ENCODE results near the gene PPID. TPM values are rescaled to one million over a fixed set of nuclear protein-coding genes. Genes with fewer than 3 reads are reported as not detected.

PPID gene
- total and polyA plus RNA-seq, 2 of the 13 experiments (the other 11 are each of a cell fraction or from before 2014, with no cell fraction given) = 15.4 to 63.4 TPM

DNA sequence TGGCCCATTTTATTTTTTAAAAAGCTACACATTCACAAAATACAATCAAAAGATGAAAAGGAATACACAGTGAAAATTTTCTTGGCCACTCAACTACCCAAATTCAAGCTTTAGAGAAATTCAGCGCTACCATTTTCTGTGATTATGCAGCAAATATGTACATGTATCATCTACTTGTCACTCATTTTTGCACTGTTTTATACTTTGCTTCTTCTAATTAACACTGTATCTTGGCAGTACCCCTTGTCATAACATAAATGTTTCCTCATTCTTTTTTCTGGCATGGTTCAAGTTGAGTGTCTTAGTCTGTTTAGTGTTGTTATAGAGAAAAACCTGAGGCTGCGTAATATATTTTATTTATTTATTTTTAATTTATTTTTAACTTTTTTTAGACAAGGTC is 15.7 kb upstream of the PPID start:
- ChIA-PET POLR2A (no interaction called here), CTCF (ENCODE audit: low intra/inter-chr PET ratio, low total read pairs) (no interaction called here)
- H4K20me1 ChIP-seq (ENCODE audit: insufficient read depth, low read length) = no peaks in the 10 kb centered on the region
- ATAC-seq (no peak), DNase-seq (ENCODE audit: low spot score) (no peak), FAIRE-seq (no peak)
- no peaks in the 10 kb centered on the region for H3K4me1 ChIP-seq (ENCODE audit: insufficient read depth, low read length)
- H3K9ac ChIP-seq (ENCODE audit: insufficient read depth, low read depth, low read length) = no peak overlapping the region
- in situ Hi-C loops (cut with HindIII; ENCODE audit: extremely low pct_ligation_motif_present, low pct_unique_long_range_greater_than_20kb) = loop anchor here (10.0 to 25.0 kb wide), 2 partner anchors 273 to 446 kb away; no protein-coding TSS in a partner anchor
- H3K9me3 ChIP-seq (ENCODE audit: low read length) = no peaks in the 10 kb centered on the region
- no TSS peak for BruUV-seq (replicated peaks)
- TF ChIP-seq, protein P1, sequence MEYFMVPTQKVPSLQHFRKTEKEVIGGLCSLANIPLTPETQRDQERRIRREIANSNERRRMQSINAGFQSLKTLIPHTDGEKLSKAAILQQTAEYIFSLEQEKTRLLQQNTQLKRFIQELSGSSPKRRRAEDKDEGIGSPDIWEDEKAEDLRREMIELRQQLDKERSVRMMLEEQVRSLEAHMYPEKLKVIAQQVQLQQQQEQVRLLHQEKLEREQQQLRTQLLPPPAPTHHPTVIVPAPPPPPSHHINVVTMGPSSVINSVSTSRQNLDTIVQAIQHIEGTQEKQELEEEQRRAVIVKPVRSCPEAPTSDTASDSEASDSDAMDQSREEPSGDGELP (IDR thresholded peaks at IDR 0.05; ENCODE audit: borderline replicate concordance, low read depth) = no peak
- TF ChIP-seq AGO2 (optimal IDR thresholded peaks at IDR 0.05; ENCODE audit: low read depth, low read length) (no peak), HES4 (CRISPR knock-in tag; IDR thresholded peaks at IDR 0.05; ENCODE audit: borderline replicate concordance) (no peak)
- H3K27me3 ChIP-seq (ENCODE audit: control insufficient read depth in 1 of 2, insufficient read depth in 2 of 2, low read length in 2 of 2) = no peaks in the 10 kb centered on the region
- WGBS (ENCODE audit: low lambda C conversion rate) = 72% methylated on average over 2 of the region's 2 CpGs
- no peaks in the 10 kb centered on the region for H3K36me3 ChIP-seq (replicated peaks in 1 of 2; ENCODE audit: control insufficient read depth in 1 of 2, insufficient read depth in 2 of 2, low read length in 2 of 2)
- no peak overlapping the region for H3K4me3 ChIP-seq (replicated peaks in 1 of 3; ENCODE audit: insufficient read depth in 1 of 3, low read depth in 2 of 3, low read length in 3 of 3)
- H3K79me2 ChIP-seq (ENCODE audit: insufficient read depth, low read length) = no peaks in the 10 kb centered on the region
- no peak overlapping the region for H3K27ac ChIP-seq (ENCODE audit: extremely low read length, insufficient read depth, low read length)
- no peak overlapping the region for H2AFZ ChIP-seq (ENCODE audit: low read length)
- intact Hi-C loops (cut with micrococcal nuclease; ENCODE audit: unreplicated experiment) = no loop called here
- no peak overlapping the region for H3K4me2 ChIP-seq (ENCODE audit: low read depth, low read length)

DNA sequence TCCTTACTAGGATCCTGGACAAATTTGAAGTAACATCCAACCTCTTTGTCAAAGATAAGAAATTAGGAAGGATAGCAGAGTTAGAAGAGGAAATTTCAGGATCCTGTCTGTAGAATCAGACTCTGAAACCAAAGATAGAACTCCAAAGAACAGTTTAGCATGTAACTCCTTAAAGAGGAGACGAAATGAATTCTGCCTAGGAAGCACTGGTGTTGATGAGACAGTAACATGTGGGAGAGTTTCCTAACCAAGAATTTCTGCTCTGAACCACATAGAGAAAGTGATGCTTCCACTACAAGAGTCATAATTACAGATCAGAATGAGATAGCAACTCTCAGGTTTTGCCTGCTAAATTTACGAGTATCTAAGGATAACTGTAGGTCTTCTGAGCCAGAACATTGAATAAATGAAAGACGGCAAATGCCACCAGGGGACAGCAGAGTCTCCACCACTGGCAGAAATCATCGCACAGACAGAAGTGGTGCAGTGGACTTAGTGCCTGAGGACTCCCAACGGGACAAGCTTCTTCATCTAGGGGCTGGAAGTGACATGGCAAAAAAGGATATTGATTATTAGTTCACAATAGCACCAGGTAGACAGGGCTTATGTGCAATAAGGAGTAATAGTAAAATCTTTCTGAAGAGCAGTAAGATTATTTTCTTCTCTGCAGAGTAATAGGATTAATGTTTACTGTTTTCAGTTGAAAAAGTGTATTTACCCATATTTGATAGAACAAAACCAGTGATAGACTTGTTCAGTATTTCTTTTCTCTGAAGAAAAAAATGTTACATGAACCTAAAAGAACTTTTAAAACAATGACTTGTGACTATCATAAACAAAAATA is 6.7 kb upstream of the PPID start:
- ChIA-PET POLR2A (no interaction called here), CTCF (ENCODE audit: low intra/inter-chr PET ratio, low total read pairs) (interaction anchor here (0.7 to 2.8 kb wide), 5 partner anchors 121 to 473 kb away, joined by 3 to 30 read pairs (median 5); no protein-coding TSS in a partner anchor)
- Histone ChIP-seq H3K36me3 (replicated peaks in 1 of 2; ENCODE audit: control insufficient read depth in 1 of 2, insufficient read depth in 2 of 2, low read length in 2 of 2) (no peaks in the 10 kb centered on the region), H3K9ac (ENCODE audit: insufficient read depth, low read depth, low read length) (no peak overlapping the region), H3K4me1 (ENCODE audit: insufficient read depth, low read length) (peaks cover 21% of the 10 kb centered on the region), H3K4me3 (replicated peaks in 1 of 3; ENCODE audit: insufficient read depth in 1 of 3, low read depth in 2 of 3, low read length in 3 of 3) (peak overlapping the region in 2 of 3 experiments; percentile 13 to 14; a peak in 2 of 6 replicates), H2AFZ (ENCODE audit: low read length) (peak overlapping the region; percentile 88), H3K27me3 (ENCODE audit: control insufficient read depth in 1 of 2, insufficient read depth in 2 of 2, low read length in 2 of 2) (no peaks in the 10 kb centered on the region; a peak in 1 of 5 replicates), H3K79me2 (ENCODE audit: insufficient read depth, low read length) (no peaks in the 10 kb centered on the region), H3K9me3 (ENCODE audit: low read length) (no peaks in the 10 kb centered on the region), H4K20me1 (ENCODE audit: insufficient read depth, low read length) (no peaks in the 10 kb centered on the region), H3K27ac (ENCODE audit: extremely low read length, insufficient read depth, low read length) (no peak overlapping the region), H3K4me2 (ENCODE audit: low read depth, low read length) (peak overlapping the region; percentile 60)
- in situ Hi-C loops (cut with HindIII; ENCODE audit: extremely low pct_ligation_motif_present, low pct_unique_long_range_greater_than_20kb) = loop anchor here (5.0 to 25.0 kb wide), 4 partner anchors 117 to 475 kb away; no protein-coding TSS in a partner anchor
- no TSS peak for BruUV-seq (replicated peaks)
- FAIRE-seq (peak; percentile 84), ATAC-seq (peak; percentile 99), DNase-seq (ENCODE audit: low spot score) (peak; percentile 67)
- intact Hi-C loops (cut with micrococcal nuclease; ENCODE audit: unreplicated experiment) = loop anchor here (1.0 to 10.0 kb wide), 6 partner anchors 38 to 473 kb away; partner anchors contain the start of gene RAPGEF2
- WGBS (ENCODE audit: low lambda C conversion rate) = 10% methylated on average over 5 of the region's 5 CpGs
- TF ChIP-seq ZNF337 (CRISPR knock-in tag; IDR thresholded peaks at IDR 0.05; ENCODE audit: borderline replicate concordance, low read depth) (0 out of 2 replicates have a peak, but pooled peaks have one; percentile 49), ZNF3 (CRISPR knock-in tag; IDR thresholded peaks at IDR 0.05) (peak; percentile 26; the same call in 1 of the 2 replicates), REPIN1 (CRISPR knock-in tag; IDR thresholded peaks at IDR 0.05; ENCODE audit: borderline replicate concordance, low read depth) (peak; percentile 22; the same call in 1 of the 2 replicates), GATAD2A (CRISPR knock-in tag; IDR thresholded peaks at IDR 0.05) (peak; percentile 58), MXD4 (CRISPR knock-in tag; IDR thresholded peaks at IDR 0.05) (no peak), STAG1 (CRISPR knock-in tag; IDR thresholded peaks at IDR 0.05) (peak; percentile 98), ELF3 (CRISPR knock-in tag; IDR thresholded peaks at IDR 0.05) (no peak)
- TF ChIP-seq, protein P2, sequence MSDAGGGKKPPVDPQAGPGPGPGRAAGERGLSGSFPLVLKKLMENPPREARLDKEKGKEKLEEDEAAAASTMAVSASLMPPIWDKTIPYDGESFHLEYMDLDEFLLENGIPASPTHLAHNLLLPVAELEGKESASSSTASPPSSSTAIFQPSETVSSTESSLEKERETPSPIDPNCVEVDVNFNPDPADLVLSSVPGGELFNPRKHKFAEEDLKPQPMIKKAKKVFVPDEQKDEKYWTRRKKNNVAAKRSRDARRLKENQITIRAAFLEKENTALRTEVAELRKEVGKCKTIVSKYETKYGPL (CRISPR knock-in tag; IDR thresholded peaks at IDR 0.05) = 0 out of 2 replicates have a peak, but pooled peaks have one; percentile 26
- TF ChIP-seq, protein P3, sequence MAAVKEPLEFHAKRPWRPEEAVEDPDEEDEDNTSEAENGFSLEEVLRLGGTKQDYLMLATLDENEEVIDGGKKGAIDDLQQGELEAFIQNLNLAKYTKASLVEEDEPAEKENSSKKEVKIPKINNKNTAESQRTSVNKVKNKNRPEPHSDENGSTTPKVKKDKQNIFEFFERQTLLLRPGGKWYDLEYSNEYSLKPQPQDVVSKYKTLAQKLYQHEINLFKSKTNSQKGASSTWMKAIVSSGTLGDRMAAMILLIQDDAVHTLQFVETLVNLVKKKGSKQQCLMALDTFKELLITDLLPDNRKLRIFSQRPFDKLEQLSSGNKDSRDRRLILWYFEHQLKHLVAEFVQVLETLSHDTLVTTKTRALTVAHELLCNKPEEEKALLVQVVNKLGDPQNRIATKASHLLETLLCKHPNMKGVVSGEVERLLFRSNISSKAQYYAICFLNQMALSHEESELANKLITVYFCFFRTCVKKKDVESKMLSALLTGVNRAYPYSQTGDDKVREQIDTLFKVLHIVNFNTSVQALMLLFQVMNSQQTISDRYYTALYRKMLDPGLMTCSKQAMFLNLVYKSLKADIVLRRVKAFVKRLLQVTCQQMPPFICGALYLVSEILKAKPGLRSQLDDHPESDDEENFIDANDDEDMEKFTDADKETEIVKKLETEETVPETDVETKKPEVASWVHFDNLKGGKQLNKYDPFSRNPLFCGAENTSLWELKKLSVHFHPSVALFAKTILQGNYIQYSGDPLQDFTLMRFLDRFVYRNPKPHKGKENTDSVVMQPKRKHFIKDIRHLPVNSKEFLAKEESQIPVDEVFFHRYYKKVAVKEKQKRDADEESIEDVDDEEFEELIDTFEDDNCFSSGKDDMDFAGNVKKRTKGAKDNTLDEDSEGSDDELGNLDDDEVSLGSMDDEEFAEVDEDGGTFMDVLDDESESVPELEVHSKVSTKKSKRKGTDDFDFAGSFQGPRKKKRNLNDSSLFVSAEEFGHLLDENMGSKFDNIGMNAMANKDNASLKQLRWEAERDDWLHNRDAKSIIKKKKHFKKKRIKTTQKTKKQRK (IDR thresholded peaks at IDR 0.05; ENCODE audit: low read length) = no peak

Measured in HepG2 (cell line).